ENCODE measurements around the gene FCRLB.
"Not testable (repeated sequence)": the region's sequence is repeated elsewhere in the genome, so short reads cannot be mapped to it uniquely, and the experiment has no call there.

The FCRLB gene

GRCh38 chr1:161720422-161720821, 922 bp upstream of the FCRLB start:
- DNase-seq, result no peak

DNA sequence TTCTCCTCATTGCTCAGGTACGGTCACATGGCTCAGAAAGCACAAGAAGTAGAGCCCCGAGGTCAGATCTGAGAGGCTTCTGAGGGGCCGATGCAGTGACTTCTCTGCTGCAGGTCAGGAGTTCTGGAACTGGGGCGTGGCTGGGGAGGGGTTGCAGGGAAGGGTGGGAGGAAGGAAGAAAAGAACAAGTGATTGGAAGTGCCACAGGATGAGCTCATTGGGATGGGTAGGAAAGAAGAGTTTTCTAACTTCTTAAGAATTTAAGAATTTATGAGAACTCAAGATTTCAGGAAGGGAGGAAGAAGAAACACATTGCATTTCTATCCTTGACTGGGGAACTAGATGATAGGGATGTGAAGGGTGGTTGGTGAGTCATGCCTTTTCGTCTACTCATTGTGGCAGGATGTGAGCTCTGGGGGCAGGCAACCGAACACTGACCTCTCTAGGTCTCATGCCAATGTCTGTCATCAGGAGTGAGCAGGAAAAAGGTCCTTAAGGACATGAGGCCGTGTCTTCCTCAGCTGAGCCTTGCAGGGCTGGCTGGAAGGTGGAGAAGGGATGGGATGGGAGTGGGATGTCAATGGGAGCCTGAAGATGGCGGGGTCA, 497 bp downstream of the FCRLB start:
- peak; percentile 91 for DNase-seq

- no peak for DNase-seq
Observed at GRCh38 chr1:161722406-161722805, 1.1 kb downstream of the FCRLB start.

GRCh38 chr1:161723459-161724141, 2.3 kb downstream of the FCRLB start:
- no peak for DNase-seq

DNA sequence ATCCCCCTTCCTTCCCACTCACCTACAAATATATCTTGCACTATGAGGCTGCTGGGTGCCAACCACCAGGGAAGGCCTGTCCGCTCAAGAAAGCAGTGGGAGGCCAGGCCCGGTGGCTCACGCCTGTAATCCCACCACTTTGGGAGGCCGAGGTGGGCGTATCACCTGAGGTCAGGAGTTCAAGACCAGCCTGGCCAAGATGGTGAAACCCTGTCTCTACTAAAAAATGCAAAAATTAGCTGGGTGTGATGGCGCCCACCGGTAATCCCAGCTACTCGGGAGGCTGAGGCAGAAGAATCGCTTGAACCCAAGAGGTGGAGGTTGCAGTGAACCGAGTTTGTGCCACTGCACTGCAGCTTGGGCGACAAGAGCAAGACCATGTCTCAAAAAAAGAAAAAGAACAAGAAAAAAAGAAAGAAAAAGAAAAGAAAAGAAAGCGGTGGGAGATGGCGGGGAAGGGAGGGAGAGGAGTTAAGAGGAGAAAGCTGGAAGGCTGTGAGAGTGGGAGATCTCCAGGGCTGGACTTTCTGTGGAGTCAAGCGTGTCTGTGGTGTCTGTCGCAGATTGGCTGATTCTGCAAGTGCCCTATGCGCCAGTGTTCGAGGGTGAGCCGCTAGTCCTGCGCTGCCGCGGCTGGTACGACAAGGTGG, 4.0 kb downstream of the FCRLB start:
- DNase-seq, result not testable (repeated sequence)

- peak; percentile 86 for DNase-seq
Observed at GRCh38 chr1:161725908-161726472, 4.6 kb downstream of the FCRLB start.

DNA sequence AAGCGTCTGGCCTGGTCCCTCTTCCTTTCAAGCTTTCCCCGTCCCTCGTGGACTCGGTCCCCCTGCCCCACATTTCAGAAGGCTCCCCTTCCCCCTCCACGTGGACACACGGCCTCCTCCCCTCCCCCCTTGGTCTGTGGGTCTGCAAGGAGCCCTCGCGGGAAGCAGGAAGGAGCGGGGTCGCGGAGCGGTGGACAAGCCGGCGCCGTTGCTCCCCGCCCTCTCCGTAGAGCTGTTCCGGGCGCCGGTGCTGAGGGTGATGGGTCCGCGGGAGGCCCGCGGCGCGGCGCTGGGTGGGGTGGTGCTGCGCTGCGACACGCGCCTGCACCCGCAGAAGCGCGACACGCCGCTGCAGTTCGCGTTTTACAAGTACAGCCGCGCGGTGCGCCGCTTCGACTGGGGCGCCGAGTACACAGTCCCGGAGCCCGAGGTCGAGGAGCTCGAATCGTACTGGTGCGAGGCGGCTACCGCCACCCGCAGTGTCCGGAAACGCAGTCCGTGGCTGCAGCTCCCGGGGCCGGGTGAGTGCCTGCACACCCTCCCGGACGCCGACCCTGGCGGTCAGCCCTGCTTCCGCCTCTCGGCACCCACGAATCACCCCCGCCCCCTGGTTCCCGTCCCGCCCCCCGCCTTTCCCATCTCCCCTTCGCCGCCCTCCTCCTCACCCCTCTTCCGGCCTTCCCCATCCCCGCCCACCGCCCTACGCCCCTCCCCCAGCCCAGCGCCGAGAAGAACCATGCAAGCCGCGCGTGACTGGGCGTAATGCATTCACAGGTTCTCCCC, 5.3 kb downstream of the FCRLB start:
- DNase-seq, result peak; percentile 94

- DNase-seq, result peak; percentile 78
Observed at GRCh38 chr1:161727256-161727924, 6.0 kb downstream of the FCRLB start.

GRCh38 chr1:161728376-161729226, 7.3 kb downstream of the FCRLB start:
- no peak for DNase-seq

DNA sequence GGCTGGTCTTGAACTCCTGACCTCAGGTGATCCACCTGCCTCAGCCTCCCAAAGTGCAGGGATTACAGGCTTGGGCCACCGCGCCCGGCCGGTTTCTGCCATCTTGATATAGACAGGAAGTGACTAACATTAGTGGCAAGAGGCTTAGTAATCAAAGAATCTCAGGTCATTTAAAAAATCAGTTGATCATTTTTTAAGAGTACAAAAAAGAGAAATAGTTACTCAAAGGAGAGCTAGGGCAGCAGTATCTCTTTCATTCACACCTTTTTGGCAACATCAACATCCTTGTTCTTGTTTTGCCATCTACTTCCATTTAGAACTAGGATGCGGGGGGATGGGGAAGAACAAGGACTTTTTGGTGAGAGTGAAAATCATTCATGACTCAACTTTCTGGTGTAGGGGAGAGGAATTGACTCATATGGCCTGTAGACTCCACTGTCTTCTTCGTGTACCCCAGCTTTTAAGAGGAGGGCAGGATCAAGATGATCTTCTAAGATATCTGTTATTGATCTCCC, 8.8 kb downstream of the FCRLB start:
- DNase-seq, result no peak

DNA sequence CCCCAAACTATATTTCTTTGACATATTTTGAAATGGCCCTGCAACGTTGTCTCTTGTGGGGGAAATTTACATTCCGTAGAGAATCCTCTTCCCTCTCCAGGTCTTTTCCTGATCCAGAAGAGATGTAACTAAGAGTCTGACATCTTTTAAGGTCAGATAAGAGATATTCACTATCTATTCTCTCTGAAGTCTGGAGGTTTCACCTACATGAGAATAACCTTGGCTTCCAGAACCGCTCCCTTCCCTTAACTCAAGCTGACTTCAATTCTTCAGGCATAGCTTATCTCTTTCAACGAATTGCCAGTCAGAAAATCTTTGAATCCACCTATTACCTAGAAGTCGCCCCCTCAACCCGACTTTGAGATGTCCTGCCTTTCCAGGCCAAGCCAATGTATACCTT, 9.9 kb downstream of the FCRLB start:
- no peak for DNase-seq

DNA sequence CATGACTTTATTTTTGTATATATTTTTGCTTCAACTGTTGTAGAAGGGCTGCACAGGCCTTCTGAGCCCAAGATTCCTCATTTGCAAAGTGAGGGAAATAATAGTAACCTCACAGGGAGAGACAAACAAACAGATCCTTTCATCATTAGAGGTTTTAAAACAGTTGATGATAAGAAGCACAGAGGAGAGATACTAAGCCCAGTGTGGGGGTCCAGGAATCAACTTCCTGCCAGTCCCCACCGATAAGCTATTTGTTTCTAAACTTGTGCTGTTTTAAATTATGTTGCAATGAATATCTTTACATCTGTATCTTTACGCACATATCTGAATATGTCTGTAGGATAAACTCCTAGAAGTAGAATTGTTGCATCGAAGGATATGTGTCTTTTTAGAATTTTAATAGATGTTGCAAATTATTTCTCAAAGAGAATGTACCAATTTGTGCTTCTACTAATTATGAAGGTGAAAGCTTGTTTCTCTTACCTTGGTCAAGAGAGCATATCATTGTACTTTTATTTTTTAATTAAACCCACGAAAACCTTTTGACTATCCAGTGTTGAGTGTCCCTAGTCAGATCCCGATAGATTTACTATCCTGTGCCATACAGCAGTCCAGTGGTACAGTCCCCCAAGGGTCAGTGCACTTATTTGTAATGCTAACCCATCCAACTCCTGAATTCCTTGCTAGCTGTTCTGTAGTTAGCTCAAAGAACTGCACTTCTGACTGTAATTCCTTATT, 10.8 kb downstream of the FCRLB start:
- no peak for DNase-seq

GRCh38 chr1:161733526-161733925, 12.2 kb downstream of the FCRLB start:
- DNase-seq, result peak; percentile 35

DNA sequence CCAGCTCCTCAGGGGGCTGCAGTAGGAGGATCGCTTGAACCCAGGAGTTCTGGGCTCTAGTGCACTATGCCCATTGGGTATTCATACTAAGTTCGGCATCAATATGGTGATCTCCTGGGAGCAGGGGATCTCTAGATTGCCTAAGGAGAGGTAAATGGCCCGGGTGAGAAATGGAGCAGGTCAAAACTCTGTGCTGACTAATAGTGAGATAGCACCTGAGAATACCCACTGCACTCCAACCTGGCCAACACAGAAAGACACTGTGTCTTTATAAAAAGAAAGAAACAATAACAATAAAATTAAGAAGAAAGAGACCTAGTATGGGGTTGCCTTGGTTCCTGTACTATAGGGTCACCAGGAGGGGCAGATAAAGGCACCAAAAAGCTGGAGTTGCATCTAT, 14.5 kb downstream of the FCRLB start:
- no peak for DNase-seq

DNA sequence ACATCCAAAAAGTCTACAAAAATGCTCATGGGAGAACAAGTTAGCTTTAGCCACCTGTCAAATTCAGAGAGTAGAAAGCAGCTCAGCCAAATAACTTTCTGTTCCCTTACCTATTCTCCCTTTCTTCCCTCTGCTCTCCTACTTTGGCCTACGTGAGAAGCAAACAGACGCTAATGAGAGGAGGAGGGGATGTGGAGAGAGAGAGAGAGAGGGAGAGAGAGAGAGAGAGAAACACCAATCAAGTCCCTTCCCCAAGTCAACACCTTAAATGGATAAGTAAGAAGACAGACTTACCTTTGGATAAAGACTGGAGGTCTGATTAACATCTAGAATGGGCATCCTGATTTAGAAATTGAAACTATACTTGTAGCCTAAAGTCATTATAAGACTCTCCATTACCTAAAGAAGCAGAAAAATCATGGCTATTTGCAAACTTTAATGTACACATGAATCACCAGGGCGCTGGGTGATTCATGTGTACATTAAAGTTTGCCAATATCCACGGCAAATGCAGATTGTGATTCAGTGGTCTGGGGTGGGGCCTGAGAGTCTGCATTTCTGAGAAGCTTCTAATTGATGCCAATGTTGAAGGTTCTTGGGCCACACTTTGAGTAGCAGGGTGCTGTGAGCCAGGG, 15.1 kb downstream of the FCRLB start:
- no peak for DNase-seq

DNA sequence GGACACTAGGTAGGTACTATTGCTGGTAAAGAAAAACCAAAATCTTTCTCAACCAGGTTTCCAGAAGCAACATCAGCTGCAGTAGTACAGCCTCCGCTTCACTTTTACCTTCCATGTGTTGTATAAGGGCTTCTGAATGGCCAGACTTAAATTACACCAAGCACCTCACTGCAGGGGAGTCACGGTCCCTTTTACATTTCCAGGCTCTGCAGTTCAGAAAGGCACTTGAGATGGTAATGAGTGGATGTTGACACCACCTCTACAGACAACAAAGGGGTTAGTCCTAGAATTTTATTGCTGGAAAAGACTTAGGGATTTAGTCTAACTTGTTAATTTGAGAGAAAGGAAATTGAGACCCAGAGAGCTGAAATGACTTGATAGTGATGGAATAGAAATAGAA, 16.3 kb downstream of the FCRLB start:
- DNase-seq, result no peak

DNA sequence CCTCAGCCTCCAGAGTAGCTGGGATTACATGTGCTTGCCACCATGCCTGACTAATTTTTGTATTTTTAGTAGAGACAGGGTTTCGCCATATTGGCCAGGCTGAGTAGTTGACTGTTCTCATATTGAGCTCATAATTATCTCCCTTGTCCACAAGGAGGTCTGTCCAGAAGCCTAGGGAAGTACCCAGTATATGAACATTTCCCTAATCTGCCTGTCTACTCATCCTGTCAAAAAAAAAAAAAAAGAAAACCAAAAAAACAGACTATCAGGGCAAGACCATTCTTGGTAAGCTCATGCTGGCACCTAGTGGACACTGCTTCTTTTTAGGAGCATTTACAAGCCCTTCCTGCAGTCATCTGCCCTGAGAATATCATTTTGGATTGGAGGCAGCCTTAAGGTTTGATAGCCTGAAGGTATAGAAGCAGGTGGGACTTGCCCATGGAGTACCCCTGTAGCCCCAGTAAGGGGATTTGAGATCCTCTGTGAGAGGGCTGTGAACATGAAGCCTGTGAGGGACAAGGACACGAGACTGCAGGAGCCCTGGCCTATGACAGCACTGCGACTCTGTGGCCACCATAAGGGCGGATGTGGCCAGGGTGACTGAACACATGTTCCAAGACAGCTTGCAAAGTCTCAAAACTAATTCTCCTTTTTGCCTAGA, 17.4 kb downstream of the FCRLB start:
- peak; percentile 97 for DNase-seq

DNA sequence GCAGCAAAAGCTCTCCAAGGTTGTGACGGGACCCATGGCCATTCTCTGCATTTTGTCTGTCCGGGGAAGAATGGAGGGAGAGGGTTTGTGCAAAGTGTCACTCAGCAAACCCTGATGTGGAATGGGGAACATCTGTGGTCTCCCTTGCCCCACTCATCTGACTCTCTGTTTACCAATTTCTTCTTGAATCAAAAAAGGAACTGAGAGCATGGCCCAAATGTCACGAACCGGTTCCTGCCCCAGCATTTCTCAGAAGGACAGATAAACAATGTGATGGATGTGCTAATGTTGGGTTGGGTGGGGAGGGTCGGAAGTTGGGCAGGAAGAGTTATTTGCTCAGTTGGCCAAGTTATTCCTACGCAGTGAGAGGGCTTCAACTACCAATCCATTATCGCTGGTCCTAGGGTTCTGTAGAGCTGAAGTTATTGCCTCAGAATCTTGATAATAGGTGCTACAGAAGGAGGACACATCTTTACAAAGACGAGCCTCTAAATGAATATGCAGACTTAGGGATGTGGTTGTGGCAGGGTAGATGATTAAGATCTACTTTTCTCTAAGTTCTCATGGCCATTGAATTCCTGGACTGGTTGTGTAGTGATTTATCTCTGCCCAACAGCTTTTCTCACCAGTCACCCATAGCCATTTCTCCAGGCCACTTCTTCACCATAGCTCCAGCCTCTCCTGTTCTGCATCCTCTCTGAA, 18.7 kb downstream of the FCRLB start:
- no peak for DNase-seq

DNA sequence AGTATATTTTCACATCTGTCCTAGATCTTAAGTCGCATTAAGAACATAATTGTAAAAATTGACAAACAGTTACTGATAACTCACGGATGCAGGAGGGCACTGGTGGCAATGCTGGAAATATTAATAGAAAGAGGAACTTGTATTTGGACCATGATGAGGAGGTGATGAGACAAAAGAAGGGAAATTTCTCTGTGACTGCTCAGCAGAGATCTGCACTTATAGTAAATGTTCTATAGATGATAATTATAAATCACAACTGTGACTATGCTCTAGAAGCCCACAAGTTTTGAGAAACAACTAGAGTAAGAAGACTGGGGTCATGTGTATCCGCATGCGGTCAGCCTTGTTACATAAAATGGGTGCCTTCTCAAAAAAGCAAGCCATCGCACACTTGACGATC, 19.6 kb downstream of the FCRLB start:
- DNase-seq, result no peak

Data from OCI-M1 (cell line).